IMR-90 (cell line): Measurements from ENCODE around the gene STK17B. TPM values are rescaled to one million over a fixed set of nuclear protein-coding genes. Genes with fewer than 3 reads are reported as not detected.

Experiments used
- ATAC-seq: fragments of 200-7000 bp; cut with Tn5 transposase; 2 replicates; pipeline ENCODE4 v1.9.1; 2020; ENCODE audit warnings: low read depth, mild to moderate bottlenecking, moderate library complexity
- BruUV-seq: library from RNA; stranded (reverse); fragments of 400-500 nt; replicated peaks from 2 replicates; lab custom pipeline; 2021; lab: Mats Ljungman, UMichigan
- CTCF ChIA-PET: fragments of 300-600 bp; formaldehyde crosslinking; extraction: SDS; loops from one replicate; lab custom pipeline; 2021; ENCODE audit warnings: antibody characterized with exemption; lab: Yijun Ruan, JAX
- POLR2A ChIA-PET: fragments of 300-600 bp; sonication (Branson Sonifier 250); formaldehyde crosslinking; loops from one replicate; lab custom pipeline; 2022; ENCODE audit warnings: antibody characterized with exemption; ENCODE audit not compliant: unreplicated experiment; lab: Charles Lee
- DNase-seq: peaks from one replicate; pipeline ENCODE4 v3.0.0; 2013
- H2AFZ ChIP-seq: replicated peaks from 2 replicates; pipeline ENCODE3; 2013; ENCODE audit warnings: low read length, mild to moderate bottlenecking; ENCODE audit not compliant: poor library complexity
- H2AK5ac ChIP-seq: 2 replicates; pipeline ENCODE4 v1.6.1; 2013; ENCODE audit warnings: low read depth, low read length, inconsistent platforms
- H2AK9ac ChIP-seq: replicated peaks from 2 replicates; pipeline ENCODE3; 2013; ENCODE audit warnings: mild to moderate bottlenecking, low read depth, low read length, moderate library complexity; ENCODE audit not compliant: poor library complexity
- H2BK120ac ChIP-seq: 2 replicates; pipeline ENCODE4 v1.6.1; 2013; ENCODE audit warnings: low read depth, low read length, inconsistent platforms
- H2BK15ac ChIP-seq: 3 replicates; pipeline ENCODE4 v1.6.1; 2013; ENCODE audit warnings: low read depth, low read length, inconsistent platforms
- H2BK20ac ChIP-seq: 2 replicates; pipeline ENCODE4 v1.6.1; 2013; ENCODE audit warnings: low read depth, mild to moderate bottlenecking, inconsistent platforms, low read length, moderate library complexity
- H2BK5ac ChIP-seq: 2 replicates; pipeline ENCODE4 v1.6.1; 2013; ENCODE audit warnings: mild to moderate bottlenecking, low read depth, low read length, inconsistent platforms; ENCODE audit not compliant: poor library complexity, severe bottlenecking
- H3K14ac ChIP-seq: replicated peaks from 2 replicates; pipeline ENCODE4 v1.6.1; 2013; ENCODE audit warnings: low read depth, low read length, inconsistent platforms
- H3K18ac ChIP-seq: 2 replicates; pipeline ENCODE4 v1.6.1; 2013; ENCODE audit warnings: low read depth, low read length, control low read depth
- H3K23ac ChIP-seq: 2 replicates; pipeline ENCODE4 v1.6.1; 2013; ENCODE audit warnings: low read depth, low read length, inconsistent platforms
- H3K27ac ChIP-seq: 2 replicates; pipeline ENCODE4 v1.5.1; 2013; ENCODE audit warnings: mild to moderate bottlenecking, control low read depth, low read length; ENCODE audit not compliant: insufficient read depth
- H3K27me3 ChIP-seq: 2 replicates; pipeline ENCODE4 v1.6.1; 2013; ENCODE audit warnings: low read length; ENCODE audit not compliant: control insufficient read depth, insufficient read depth
- H3K36me3 ChIP-seq: 2 replicates; pipeline ENCODE4 v1.6.1; 2013; ENCODE audit warnings: low read length, mixed read lengths; ENCODE audit not compliant: control insufficient read depth, insufficient read depth
- H3K4ac ChIP-seq: 2 replicates; pipeline ENCODE4 v1.6.1; 2013; ENCODE audit warnings: low read depth, low read length, inconsistent platforms
- H3K4me1 ChIP-seq: 2 replicates; pipeline ENCODE4 v1.6.1; 2013; ENCODE audit warnings: low read length, mixed read lengths; ENCODE audit not compliant: control insufficient read depth, insufficient read depth
- H3K4me2 ChIP-seq: 2 replicates; pipeline ENCODE4 v1.6.1; 2013; ENCODE audit warnings: low read depth, mild to moderate bottlenecking, control low read depth, low read length, moderate library complexity
- H3K4me3 ChIP-seq: 2 replicates; pipeline ENCODE4 v1.5.1; 2013; ENCODE audit warnings: low read depth, mild to moderate bottlenecking, control low read depth, low read length, moderate library complexity; ENCODE audit not compliant: insufficient read depth
- H3K56ac ChIP-seq: 2 replicates; pipeline ENCODE4 v1.6.1; 2013; ENCODE audit warnings: low read length, inconsistent platforms; ENCODE audit not compliant: insufficient read depth; ENCODE audit errors: extremely low read depth
- H3K79me1 ChIP-seq, 2 experiments: 2 replicates each; pipeline ENCODE4 v1.6.1; 2013; ENCODE audit warnings: low read length in 2 of 2, inconsistent platforms in 1 of 2, low read depth in 1 of 2
- H3K9ac ChIP-seq: 2 replicates; pipeline ENCODE4 v1.6.1; 2013; ENCODE audit warnings: low read depth, low read length, control low read depth
- H3K9me1 ChIP-seq: 2 replicates; pipeline ENCODE4 v1.6.1; 2013; ENCODE audit warnings: low read length, inconsistent platforms; ENCODE audit not compliant: insufficient read depth
- H3K9me3 ChIP-seq: 2 replicates; pipeline ENCODE4 v1.6.1; 2013; ENCODE audit warnings: low read length; ENCODE audit not compliant: control insufficient read depth, insufficient read depth
- H4K20me1 ChIP-seq: 2 replicates; pipeline ENCODE4 v1.6.1; 2013; ENCODE audit warnings: low read length, inconsistent platforms; ENCODE audit not compliant: insufficient read depth
- H4K5ac ChIP-seq: 2 replicates; pipeline ENCODE4 v1.6.1; 2013; ENCODE audit warnings: mild to moderate bottlenecking, low read depth, low read length, control low read depth
- H4K8ac ChIP-seq, 2 experiments: 2 replicates each; pipeline ENCODE4 v1.6.1; 2013; ENCODE audit warnings: low read depth in 2 of 2, low read length in 2 of 2, control low read depth in 1 of 2, inconsistent platforms in 1 of 2
- H4K91ac ChIP-seq: 2 replicates; pipeline ENCODE4 v1.6.1; 2013; ENCODE audit warnings: low read depth, low read length, inconsistent platforms; ENCODE audit not compliant: insufficient read depth
- BHLHE40 ChIP-seq: fragments of 150-350 bp; IDR thresholded peaks from 2 replicates; pipeline ENCODE4 v1.6.1; 2016; ENCODE audit warnings: mild to moderate bottlenecking, low read depth, low read length
- POLR2A ChIP-seq: IDR thresholded peaks from 2 replicates; pipeline ENCODE4 v1.6.1; 2012; ENCODE audit warnings: mild to moderate bottlenecking, low read depth, low read length
- WGBS, 2 experiments: methylation state at CpG; one replicate each; pipeline versions ENCODE4 v1.1.5 to v1.1.7; 2013; ENCODE audit warnings: missing lambda C conversion rate in 2 of 2; ENCODE audit not compliant: insufficient read length in 1 of 2; ENCODE audit errors: extremely low coverage in 2 of 2; 5-methylcytosine and 5-hydroxymethylcytosine counted together
- dilution Hi-C: fragments of 300-500 bp; cut with HindIII; formaldehyde crosslinking; loops from one replicate; pipeline ENCODE4 v1.14.3; 2018; ENCODE audit warnings: low sequenced_read_pairs; ENCODE audit not compliant: unreplicated experiment
- in situ Hi-C: fragments of 300-500 bp; cut with MboI; formaldehyde crosslinking; loops from 3 replicates; pipeline ENCODE4 v1.14.3; 2019; ENCODE audit warnings: low sequenced_read_pairs, inconsistent platforms, mixed read lengths
- intact Hi-C: fragments of 100-400 bp; cut with micrococcal nuclease; formaldehyde crosslinking; loops from 2 replicates; pipeline ENCODE4 v1.10.0; 2022
- polyA plus RNA-seq, 3 experiments: library from polyadenylated mRNA; depleted of rRNA; stranded (reverse); fragments of >200 nt; gene quantifications; 2 replicates each; pipeline ENCODE4 v1.2.3, GENCODE V29; 2012; ENCODE audit warnings: low replicate concordance in 1 of 3
- total RNA-seq: library from RNA; depleted of rRNA; stranded (reverse); fragments of >200 nt; gene quantifications from 2 replicates; pipeline ENCODE4 v1.2.3, GENCODE V29; 2012

Gene STK17B
- total and polyA plus RNA-seq, 2 of the 4 experiments (the other 2 are of a cell fraction), result 7.5 to 48.9 TPM

DNA sequence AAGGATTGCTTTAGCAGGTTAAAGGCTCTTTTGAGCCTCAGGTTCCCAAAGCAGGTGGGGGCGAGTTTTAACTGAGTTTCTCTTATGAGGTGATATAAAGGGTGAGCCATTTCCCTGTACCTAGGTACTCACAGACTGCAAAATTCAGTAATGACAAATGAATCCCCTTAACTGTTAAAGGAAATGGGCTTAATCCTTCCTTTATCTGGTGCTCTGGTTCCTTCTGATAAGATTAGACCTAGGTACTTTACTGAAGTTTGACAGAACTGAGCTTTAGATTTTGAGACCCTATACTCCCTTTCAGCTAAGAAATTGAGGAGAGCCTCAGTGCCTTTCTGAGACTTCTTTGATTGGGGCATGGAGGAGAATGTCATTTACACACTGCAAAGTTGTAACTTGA is 42.6 kb downstream of the STK17B start:
- Histone ChIP-seq H3K4me3 (no peak overlapping the region), H3K9me1 (no peaks in the 10 kb centered on the region), H3K9ac (no peak overlapping the region), H2AFZ (no peak overlapping the region), H3K27ac (no peak overlapping the region), H4K5ac (no peak overlapping the region), H3K23ac (no peak overlapping the region), H2AK5ac (no peak overlapping the region), H2BK5ac (no peak overlapping the region), H2BK120ac (no peak overlapping the region), H3K14ac (no peak overlapping the region), H4K91ac (no peak overlapping the region), H3K4me1 (peaks cover 4% of the 10 kb centered on the region), H3K27me3 (no peaks in the 10 kb centered on the region), H3K18ac (no peak overlapping the region), H2BK15ac (no peak overlapping the region), H3K4me2 (no peak overlapping the region), H3K4ac (no peak overlapping the region), H2BK20ac (no peak overlapping the region), H3K9me3 (peaks cover 30% of the 10 kb centered on the region), H3K56ac (no peak overlapping the region), H4K8ac (no peak overlapping the region), H2AK9ac (no peak overlapping the region), H3K79me1 (no peaks in the 10 kb centered on the region), H3K36me3 (peaks cover 9% of the 10 kb centered on the region), H4K20me1 (no peaks in the 10 kb centered on the region)
- ATAC-seq (no peak), DNase-seq (no peak)
- BruUV-seq, result no TSS peak
- dilution Hi-C loops, result no loop called here
- no peak for TF ChIP-seq POLR2A
- TF ChIP-seq BHLHE40, result no peak
- ChIA-PET CTCF (no interaction called here), POLR2A (no interaction called here)
- in situ Hi-C loops, result no loop called here
- no CpG with 5 or more reads among the region's 1 CpG for WGBS, 2 experiments
- intact Hi-C loops, result no loop called here
